NCI-H748 (cell line): Measurements from ENCODE around the gene RBMS3.
A peak's percentile ranks its signal among the peaks of the same experiment; 100 is the strongest.

Experiments used
- DNase-seq: peaks from one replicate; lab custom pipeline; 2025; ENCODE audit not compliant: unreplicated experiment; lab: John Stamatoyannopoulos, UW

Gene RBMS3

DNA sequence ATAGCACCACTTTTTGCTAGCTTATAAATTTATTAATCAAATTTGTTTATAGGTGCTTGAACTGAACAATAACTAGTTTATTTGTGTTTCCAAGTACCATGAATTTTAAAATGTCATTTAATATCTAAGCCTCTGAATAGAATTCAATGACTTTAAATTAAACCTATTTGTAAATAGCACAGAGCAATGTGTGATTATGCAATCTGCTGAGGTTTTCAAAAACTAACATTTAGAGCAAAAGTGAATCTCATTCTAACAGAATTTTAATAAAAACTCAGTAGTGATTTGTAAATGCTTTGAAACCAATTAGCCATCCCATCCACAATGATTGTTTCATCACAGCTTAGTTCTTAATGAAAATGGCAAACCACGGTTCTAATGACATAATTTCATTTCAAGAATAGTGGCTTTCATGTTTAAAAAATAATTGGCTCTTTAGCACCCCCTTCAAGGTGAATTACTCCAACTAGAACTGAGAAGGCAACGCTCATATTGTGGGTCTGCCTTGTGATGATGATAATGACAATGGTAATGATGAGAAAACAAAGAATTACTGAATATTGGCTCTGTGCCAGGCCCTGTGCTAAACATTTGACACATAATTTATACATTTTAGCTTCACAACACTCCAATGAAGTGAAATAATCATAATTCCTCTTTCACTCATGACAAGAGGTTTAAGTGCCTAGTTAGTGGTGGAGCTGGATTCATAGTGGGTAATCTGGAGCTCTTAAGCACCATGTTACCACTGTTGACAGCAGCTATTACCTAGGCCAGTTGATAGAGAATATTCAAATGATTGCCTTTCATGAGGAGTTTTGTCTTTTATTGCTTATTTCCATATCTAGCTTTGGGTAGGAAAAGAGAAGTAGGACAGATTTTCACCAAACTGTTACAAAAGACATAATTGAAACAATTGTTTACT is 145.7 kb downstream of the RBMS3 start:
- peak; percentile 85 for DNase-seq

- peak; percentile 42 for DNase-seq
These were observed 146.6 kb downstream of the RBMS3 start for GRCh38 chr3:29427266-29428103.

- no peak for DNase-seq
These were observed 148.3 kb downstream of the RBMS3 start for GRCh38 chr3:29429055-29429679.

GRCh38 chr3:29430558-29430971 is 149.7 kb downstream of the RBMS3 start:
- DNase-seq, result peak; percentile 34

- DNase-seq, result no peak
These were observed 155.9 kb downstream of the RBMS3 start for GRCh38 chr3:29436612-29437323.

- no peak for DNase-seq
These were observed 157.7 kb downstream of the RBMS3 start for GRCh38 chr3:29438580-29438979.

DNA sequence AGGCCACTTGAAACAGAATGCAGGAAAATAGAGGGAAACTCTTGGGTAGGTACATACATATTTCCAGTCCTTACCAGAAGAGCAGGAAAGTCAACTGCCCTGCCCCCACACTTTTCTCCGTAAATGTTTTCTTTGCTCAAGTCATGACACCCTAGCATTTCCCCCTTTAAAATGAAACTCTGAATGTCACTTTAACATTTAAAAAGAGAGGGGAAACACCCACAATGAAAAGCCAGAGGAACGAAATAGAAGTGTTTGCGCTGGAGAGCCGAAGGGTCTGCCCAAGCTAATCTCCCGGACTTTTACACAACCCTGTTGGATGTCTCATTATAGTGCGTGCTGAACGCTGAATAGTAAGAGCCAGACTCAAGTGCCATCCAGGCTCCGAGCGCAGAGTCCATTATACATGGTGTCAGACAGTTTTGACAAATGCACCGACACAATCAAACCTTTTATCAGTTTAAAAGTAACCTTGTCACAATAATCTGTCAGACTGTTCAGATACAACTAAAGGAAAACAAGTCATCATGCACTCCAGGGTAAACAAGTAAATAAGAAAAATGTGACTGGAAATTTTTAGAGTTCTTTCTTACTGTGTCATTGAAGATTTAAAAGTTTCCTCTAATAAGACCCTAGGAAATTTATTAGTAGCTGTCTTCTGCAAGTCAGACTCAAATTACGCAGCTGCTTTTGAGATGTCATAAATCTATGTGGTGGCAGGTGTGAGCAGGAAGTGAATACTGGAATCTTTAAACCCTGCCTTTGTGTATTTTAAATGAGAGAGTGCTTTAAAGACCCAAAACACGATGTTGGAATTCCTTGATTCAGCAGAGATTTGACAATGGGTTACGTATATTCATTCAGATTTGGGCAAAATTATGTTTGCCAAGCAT is 159.8 kb downstream of the RBMS3 start:
- DNase-seq, result peak; percentile 90

GRCh38 chr3:29441422-29441821 is 160.6 kb downstream of the RBMS3 start:
- no peak for DNase-seq

DNA sequence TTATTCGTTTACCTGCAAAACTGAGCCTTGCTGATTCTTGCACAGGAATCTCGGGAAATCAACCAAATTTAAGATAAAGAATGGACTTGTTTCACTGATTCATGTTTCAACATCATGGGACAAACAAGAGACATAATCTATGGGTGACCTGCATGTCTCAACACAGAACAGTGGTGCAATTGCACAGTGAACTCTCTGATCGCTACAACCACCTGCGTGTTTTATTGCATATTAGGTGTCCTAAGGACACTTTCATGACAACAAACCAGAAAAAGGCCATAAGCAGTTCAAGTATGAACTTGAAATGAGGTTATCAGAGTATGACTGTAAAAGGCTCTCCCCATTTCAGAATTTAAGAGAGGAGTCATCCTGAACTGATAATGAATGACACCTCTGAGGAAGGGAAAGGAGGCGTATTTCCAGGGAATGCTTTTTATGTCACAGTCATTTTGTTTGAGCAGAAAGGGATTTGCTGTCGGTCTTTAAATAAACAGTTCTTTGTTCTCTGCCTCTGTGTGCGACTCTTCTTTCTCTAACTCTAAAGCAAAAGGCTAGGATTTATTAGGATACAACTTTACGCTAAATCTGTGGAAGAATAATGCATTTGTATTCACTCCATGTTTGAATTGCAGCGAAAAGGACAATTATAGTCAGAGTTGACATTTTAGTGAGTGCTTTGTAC is 167.2 kb downstream of the RBMS3 start:
- DNase-seq, result peak; percentile 66

GRCh38 chr3:29451920-29452319 is 171.0 kb downstream of the RBMS3 start:
- no peak for DNase-seq

GRCh38 chr3:29452934-29453283 is 172.0 kb downstream of the RBMS3 start:
- DNase-seq, result no peak

DNA sequence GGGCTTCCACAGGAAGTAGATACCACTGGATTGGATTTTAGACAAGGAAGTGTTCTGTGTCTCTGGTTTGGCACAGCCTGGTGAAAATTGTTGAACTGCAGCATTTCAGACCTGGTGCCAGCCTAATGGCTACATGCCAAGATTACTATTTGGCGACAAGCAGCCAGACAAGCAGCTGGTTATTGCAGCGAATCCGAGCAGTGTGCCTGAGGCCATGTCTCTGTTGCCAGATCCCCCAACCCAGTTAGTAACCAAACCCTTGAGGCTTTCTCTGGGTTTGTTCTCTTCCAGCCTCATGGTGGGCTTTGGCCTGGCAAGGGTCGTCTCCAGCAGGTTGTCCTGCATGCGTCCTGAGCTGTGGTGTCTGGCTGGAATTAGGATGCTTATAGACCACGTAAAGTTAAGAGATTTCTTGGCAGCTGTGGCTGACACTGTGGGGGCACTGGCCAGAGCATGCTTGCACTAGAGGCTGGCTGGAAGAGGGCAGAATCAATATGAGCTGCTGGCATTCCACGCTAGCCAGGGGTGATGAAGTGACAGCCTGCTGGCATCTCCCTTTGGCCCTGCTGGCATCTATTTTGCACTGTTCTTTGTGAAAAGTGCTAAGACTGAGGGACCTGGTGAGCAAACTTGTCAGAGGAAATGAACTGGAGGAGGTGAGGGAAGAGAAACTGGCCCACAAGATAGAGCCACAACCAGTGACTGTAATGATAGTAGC is 172.6 kb downstream of the RBMS3 start:
- DNase-seq, result no peak

DNA sequence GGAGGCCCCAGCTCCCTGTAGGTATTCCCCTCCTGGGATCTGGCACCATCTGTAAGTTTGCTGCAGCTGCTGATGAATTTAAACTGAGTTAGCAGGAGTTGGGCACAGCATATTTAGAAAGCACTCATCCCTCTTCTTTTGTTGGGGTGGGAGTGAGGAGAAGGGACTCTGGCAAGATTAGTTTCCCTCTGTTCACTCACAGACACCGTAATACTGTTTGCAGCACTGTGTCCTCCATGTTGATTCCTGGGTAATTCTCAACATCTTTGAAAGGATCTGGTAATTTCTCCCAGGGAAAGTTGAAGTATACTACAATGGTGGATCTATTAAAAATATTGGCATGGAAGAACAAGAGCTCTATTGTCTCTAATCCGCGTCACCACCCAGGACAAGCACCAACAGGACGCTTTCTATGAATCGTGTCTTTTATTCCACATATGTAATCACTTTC is 173.3 kb downstream of the RBMS3 start:
- no peak for DNase-seq

DNA sequence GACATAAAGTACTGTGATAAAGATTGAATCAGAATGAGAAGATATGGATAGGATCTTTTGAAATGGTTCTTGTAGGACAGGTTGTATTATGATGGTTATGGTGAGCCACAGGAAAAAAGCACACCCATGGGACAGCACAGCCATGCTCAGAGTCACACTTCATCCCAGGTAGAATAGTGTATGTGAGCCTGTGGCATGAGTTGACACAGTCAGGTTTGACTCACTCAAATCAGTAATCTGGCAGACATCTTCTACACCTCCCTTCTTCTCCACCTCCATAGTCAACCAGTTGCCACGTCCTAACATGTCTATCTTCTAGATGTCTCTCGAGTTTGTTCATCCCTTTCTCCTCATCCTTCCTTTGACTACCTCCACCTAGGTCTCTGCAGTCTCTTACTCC is 176.0 kb downstream of the RBMS3 start:
- no peak for DNase-seq

GRCh38 chr3:29463304-29463703 is 182.4 kb downstream of the RBMS3 start:
- DNase-seq, result no peak

- DNase-seq, result no peak
These were observed 185.0 kb downstream of the RBMS3 start for GRCh38 chr3:29465836-29466235.

GRCh38 chr3:29466442-29466841 is 185.6 kb downstream of the RBMS3 start:
- DNase-seq, result peak; percentile 54

- DNase-seq, result no peak
These were observed 187.3 kb downstream of the RBMS3 start for GRCh38 chr3:29468187-29468586.
